ENCODE measurements around the gene EPB41L3.
A peak's percentile ranks its signal among the peaks of the same experiment; 100 is the strongest.

The EPB41L3 gene

DNA sequence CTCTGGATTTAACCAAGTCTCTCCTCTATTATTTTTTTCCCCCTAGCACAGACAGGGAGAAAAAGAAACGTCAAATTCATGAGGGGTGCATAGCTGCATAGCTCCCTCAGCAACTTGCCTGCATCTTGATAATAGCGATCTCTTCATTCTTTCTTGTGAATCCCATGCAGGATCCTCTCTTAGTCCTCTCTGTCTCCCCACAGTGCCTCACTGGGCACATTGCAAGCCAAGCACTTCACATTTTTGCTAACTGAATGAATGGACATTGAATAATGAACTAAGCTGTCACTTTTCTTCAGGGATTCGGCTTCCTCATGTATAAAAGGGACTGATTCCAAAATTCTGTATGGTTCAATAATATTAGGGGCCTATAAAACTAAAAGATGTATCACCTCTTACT lies 2.9 kb upstream of the EPB41L3 start:
- TF ChIP-seq, protein P1, sequence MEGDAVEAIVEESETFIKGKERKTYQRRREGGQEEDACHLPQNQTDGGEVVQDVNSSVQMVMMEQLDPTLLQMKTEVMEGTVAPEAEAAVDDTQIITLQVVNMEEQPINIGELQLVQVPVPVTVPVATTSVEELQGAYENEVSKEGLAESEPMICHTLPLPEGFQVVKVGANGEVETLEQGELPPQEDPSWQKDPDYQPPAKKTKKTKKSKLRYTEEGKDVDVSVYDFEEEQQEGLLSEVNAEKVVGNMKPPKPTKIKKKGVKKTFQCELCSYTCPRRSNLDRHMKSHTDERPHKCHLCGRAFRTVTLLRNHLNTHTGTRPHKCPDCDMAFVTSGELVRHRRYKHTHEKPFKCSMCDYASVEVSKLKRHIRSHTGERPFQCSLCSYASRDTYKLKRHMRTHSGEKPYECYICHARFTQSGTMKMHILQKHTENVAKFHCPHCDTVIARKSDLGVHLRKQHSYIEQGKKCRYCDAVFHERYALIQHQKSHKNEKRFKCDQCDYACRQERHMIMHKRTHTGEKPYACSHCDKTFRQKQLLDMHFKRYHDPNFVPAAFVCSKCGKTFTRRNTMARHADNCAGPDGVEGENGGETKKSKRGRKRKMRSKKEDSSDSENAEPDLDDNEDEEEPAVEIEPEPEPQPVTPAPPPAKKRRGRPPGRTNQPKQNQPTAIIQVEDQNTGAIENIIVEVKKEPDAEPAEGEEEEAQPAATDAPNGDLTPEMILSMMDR (conservative IDR thresholded peaks at IDR 0.05; ENCODE audit: control insufficient read depth, insufficient read depth, low read depth, low read length): peak; percentile 91
- peak; percentile 77 for DNase-seq (ENCODE audit: low read depth)
- no peak overlapping the region for H3K4me3 ChIP-seq (ENCODE audit: control insufficient read depth, low read depth, low read length)

DNA sequence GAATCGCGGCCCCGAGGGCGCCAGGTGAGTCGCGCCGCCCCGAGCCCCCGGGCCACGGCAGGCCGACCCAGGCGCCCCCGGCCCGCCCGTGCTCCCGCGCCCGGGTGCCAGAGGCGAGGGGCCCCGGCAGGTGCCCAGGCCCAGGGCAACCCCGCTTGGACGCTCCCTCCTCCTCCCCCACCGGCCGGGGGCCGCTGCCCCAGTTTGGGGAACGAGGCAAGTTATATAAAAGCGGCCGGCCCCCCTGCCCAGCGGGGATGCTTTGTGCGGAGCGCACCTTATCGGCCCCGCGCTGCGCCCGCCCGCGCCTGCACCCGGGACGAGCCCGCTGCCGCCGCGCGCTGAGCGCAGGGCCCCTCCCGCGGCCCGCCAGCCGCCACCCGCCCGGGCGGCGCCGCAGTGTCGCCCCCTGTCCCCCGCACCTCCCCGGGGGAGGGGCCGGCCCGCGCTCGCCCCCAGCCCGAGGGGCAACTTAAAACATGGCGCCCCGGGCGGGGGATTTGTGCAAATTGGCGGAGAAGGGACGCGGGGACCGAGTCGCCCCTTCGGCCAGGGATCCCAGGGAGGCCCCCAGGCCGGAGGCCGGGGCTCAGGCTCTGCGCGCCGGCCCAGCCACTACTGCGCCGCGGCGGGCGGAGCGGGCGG lies 639 bp downstream of the EPB41L3 start:
- DNase-seq (ENCODE audit: low read depth): no peak
- peak overlapping the region; percentile 72 for H3K4me3 ChIP-seq (ENCODE audit: control insufficient read depth, low read depth, low read length)
- TF ChIP-seq, protein P1 (conservative IDR thresholded peaks at IDR 0.05; ENCODE audit: control insufficient read depth, insufficient read depth, low read depth, low read length): no peak

DNA sequence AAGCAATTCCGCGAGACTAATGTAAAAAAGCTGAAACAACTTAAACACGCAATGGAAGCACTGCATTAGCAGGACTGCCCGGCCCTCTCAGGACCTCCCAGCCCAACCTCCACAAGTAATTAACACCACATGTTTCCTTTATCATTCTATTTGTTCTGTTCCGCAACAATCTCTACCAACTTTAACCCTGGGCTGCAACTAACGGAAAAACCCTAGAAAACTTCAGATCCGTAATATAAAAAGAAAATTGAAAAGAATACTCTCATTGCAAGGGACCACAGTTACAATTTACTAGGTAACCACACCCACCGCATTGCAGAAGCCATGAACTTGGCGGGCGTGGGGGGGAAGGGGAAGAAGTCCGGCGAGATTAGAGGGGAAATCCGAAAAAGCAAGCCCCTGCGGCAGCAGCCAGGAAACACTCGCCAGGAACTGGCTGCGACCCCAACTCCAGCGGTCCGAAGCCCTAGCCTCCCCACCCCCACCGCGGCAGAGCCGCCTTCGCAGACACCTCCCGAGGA lies 1.2 kb downstream of the EPB41L3 start:
- peak overlapping the region; percentile 72 for H3K4me3 ChIP-seq (ENCODE audit: control insufficient read depth, low read depth, low read length)
- DNase-seq (ENCODE audit: low read depth): peak; percentile 63
- TF ChIP-seq, protein P1 (conservative IDR thresholded peaks at IDR 0.05; ENCODE audit: control insufficient read depth, insufficient read depth, low read depth, low read length): no peak

DNA sequence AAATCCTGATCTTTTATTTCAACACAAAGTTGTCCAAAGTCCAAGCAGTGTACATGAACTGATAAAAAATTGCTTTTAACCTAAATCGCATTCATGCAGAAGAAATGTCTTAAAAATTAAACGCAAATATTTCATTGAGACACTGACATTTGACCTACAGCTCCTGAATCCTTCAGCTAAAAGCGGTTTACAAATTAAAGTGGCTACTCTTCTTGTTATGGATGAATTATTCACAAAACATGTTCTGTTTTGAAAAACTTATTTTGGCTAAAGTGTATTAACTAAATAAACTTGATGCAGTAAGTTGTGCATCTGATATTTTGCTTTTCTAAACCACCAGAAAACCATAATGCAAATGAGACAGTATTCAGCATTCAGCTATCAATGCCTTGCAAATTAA lies 2.2 kb downstream of the EPB41L3 start:
- H3K4me3 ChIP-seq (ENCODE audit: control insufficient read depth, low read depth, low read length): no peak overlapping the region
- DNase-seq (ENCODE audit: low read depth): no peak
- TF ChIP-seq, protein P1 (conservative IDR thresholded peaks at IDR 0.05; ENCODE audit: control insufficient read depth, insufficient read depth, low read depth, low read length): no peak

DNA sequence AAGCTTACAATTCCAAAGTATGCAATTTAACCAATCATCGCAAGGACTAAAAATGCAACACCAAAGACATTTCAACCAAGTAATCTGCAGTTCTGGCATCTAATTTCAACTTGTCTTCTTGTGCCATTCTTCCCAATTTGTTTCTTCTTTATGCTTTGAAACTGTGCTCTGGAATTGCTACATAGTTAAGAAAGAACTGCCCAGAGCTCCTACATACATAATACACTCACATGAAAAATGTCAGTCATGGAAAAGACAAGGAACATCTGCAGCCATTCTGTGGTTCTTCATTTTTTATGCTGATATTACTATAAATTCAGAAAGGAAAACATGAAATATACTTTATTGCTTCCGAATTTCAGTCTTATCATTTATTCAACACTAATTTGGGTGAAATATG lies 4.4 kb downstream of the EPB41L3 start:
- TF ChIP-seq, protein P1 (conservative IDR thresholded peaks at IDR 0.05; ENCODE audit: control insufficient read depth, insufficient read depth, low read depth, low read length): no peak
- no peak overlapping the region for H3K4me3 ChIP-seq (ENCODE audit: control insufficient read depth, low read depth, low read length)
- no peak for DNase-seq (ENCODE audit: low read depth)

DNA sequence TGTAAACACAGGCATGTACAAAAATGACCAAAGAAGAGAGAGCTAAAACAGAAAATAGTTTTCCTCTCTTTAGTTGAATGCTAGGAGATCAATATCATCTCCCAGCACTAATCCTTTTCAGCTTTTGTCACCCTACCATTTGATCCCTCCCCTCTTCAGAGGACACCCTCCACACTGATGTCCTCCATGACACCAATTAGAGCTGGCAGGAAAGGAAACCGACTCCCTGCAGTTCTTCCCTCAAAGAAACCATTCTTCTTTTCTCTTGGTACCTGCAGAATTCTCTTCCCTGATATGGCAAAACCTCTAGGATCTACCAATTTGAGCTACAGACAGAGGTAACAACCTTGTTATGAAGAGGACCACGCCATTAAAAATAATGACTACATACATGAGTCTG lies 5.3 kb downstream of the EPB41L3 start:
- no peak for DNase-seq (ENCODE audit: low read depth)
- no peak overlapping the region for H3K4me3 ChIP-seq (ENCODE audit: control insufficient read depth, low read depth, low read length)
- TF ChIP-seq, protein P1 (conservative IDR thresholded peaks at IDR 0.05; ENCODE audit: control insufficient read depth, insufficient read depth, low read depth, low read length): no peak

Data from fibroblast of mammary gland (primary cell).